Activated T-helper 1 cell treated with anti-CD3 and anti-CD28 coated beads, Interleukin-12 subunit alpha, Interleukin-12 subunit beta, Interleukin-2, Interleukin-4 antibody, amounts not matched to agents 30 ng/mL and 10 ng/mL and 1 ng/mL, durations not matched to agents 14 hours and 24 hours and 36 hours (primary cell): ENCODE results near the gene ELF1. TPM values are rescaled to one million over a fixed set of nuclear protein-coding genes. Genes with fewer than 3 reads are reported as not detected.
"Not testable (repeated sequence)": the region's sequence is repeated elsewhere in the genome, so short reads cannot be mapped to it uniquely, and the experiment has no call there.

Experiments
- DNase-seq: peaks from one replicate; pipeline ENCODE4 v3.0.0; 2021; ENCODE audit warnings: low spot score
- H3K27ac Mint-ChIP-seq: one replicate; pipeline ENCODE4 v1.8.0; 2021; ENCODE audit warnings: mild to moderate bottlenecking, mixed read lengths
- H3K27me3 Mint-ChIP-seq: one replicate; pipeline ENCODE4 v1.8.0; 2022; ENCODE audit warnings: mild to moderate bottlenecking, moderate library complexity, mixed read lengths; ENCODE audit not compliant: insufficient read depth
- H3K36me3 Mint-ChIP-seq: one replicate; pipeline ENCODE4 v1.8.0; 2021; ENCODE audit warnings: low read depth, mixed read lengths
- H3K4me1 Mint-ChIP-seq: one replicate; pipeline ENCODE4 v1.8.0; 2021; ENCODE audit warnings: low read depth, mixed read lengths
- H3K4me3 Mint-ChIP-seq: one replicate; pipeline ENCODE4 v1.8.0; 2021; ENCODE audit warnings: mild to moderate bottlenecking, moderate library complexity, mixed read lengths
- H3K9me3 Mint-ChIP-seq: one replicate; pipeline ENCODE4 v1.8.0; 2021; ENCODE audit warnings: mixed read lengths
- intact Hi-C: fragments of 100-400 bp; cut with micrococcal nuclease; formaldehyde crosslinking; loops from one replicate; pipeline ENCODE4 v1.15.1; 2024
- total RNA-seq: library from RNA; stranded (reverse); gene quantifications from 2 replicates; pipeline ENCODE4 v1.2.3, GENCODE V29; 2022

The ELF1 gene
- total RNA-seq, 1 donor from 2014 or later = 75.3 TPM

- intact Hi-C loops, H3K4me3 Mint-ChIP-seq, H3K9me3 Mint-ChIP-seq, H3K27ac Mint-ChIP-seq, DNase-seq, H3K36me3 Mint-ChIP-seq, H3K27me3 Mint-ChIP-seq: not testable (repeated sequence)
- H3K4me1 Mint-ChIP-seq = peaks cover 12% of the 10 kb centered on the region
Measured at GRCh38 chr13:40909541-40910200, 109.4 kb downstream of the ELF1 start.

GRCh38 chr13:40908546-40908945 lies 110.6 kb downstream of the ELF1 start:
- Mint-ChIP-seq H3K4me3 (no peak overlapping the region), H3K4me1 (peaks cover 12% of the 10 kb centered on the region), H3K9me3 (no peaks in the 10 kb centered on the region), H3K27me3 (no peaks in the 10 kb centered on the region), H3K36me3 (peaks cover 7% of the 10 kb centered on the region), H3K27ac (no peak overlapping the region)
- no peak for DNase-seq
- intact Hi-C loops = no loop called here

GRCh38 chr13:40901032-40901431 lies 118.1 kb downstream of the ELF1 start:
- DNase-seq, H3K4me1 Mint-ChIP-seq, H3K36me3 Mint-ChIP-seq, H3K4me3 Mint-ChIP-seq, H3K9me3 Mint-ChIP-seq, H3K27ac Mint-ChIP-seq, H3K27me3 Mint-ChIP-seq, intact Hi-C loops: not testable (repeated sequence)

- H3K4me1 Mint-ChIP-seq, H3K4me3 Mint-ChIP-seq, DNase-seq, H3K36me3 Mint-ChIP-seq, intact Hi-C loops, H3K27ac Mint-ChIP-seq, H3K9me3 Mint-ChIP-seq, H3K27me3 Mint-ChIP-seq: not testable (repeated sequence)
Measured at GRCh38 chr13:40900568-40900967, 118.5 kb downstream of the ELF1 start.

- DNase-seq = no peak
- no peak overlapping the region for H3K4me3 Mint-ChIP-seq
- no peaks in the 10 kb centered on the region for H3K36me3 Mint-ChIP-seq
- no peak overlapping the region for H3K27ac Mint-ChIP-seq
- no peaks in the 10 kb centered on the region for H3K9me3 Mint-ChIP-seq
- intact Hi-C loops = no loop called here
- no peaks in the 10 kb centered on the region for H3K27me3 Mint-ChIP-seq
- H3K4me1 Mint-ChIP-seq = no peaks in the 10 kb centered on the region
Measured at GRCh38 chr13:40897053-40897452, 122.1 kb downstream of the ELF1 start.

- H3K27ac Mint-ChIP-seq = no peak overlapping the region
- H3K9me3 Mint-ChIP-seq = peaks cover 3% of the 10 kb centered on the region
- intact Hi-C loops = no loop called here
- H3K27me3 Mint-ChIP-seq = no peaks in the 10 kb centered on the region
- no peak for DNase-seq
- H3K4me1 Mint-ChIP-seq = no peaks in the 10 kb centered on the region
- H3K36me3 Mint-ChIP-seq = peaks cover 2% of the 10 kb centered on the region
- no peak overlapping the region for H3K4me3 Mint-ChIP-seq
Measured at GRCh38 chr13:40895227-40896184, 123.6 kb downstream of the ELF1 start.

GRCh38 chr13:40893573-40893972 lies 125.5 kb downstream of the ELF1 start:
- H3K27ac Mint-ChIP-seq, H3K9me3 Mint-ChIP-seq, H3K27me3 Mint-ChIP-seq, H3K4me3 Mint-ChIP-seq, H3K36me3 Mint-ChIP-seq, intact Hi-C loops, DNase-seq, H3K4me1 Mint-ChIP-seq: not testable (repeated sequence)

GRCh38 chr13:40886017-40886416 lies 133.1 kb downstream of the ELF1 start:
- Mint-ChIP-seq H3K4me3 (no peak overlapping the region), H3K9me3 (no peaks in the 10 kb centered on the region), H3K27me3 (no peaks in the 10 kb centered on the region), H3K36me3 (peaks cover 27% of the 10 kb centered on the region), H3K4me1 (peaks cover 19% of the 10 kb centered on the region), H3K27ac (no peak overlapping the region)
- no peak for DNase-seq
- intact Hi-C loops = no loop called here

- H3K36me3 Mint-ChIP-seq = peaks cover 42% of the 10 kb centered on the region
- peaks cover 17% of the 10 kb centered on the region for H3K9me3 Mint-ChIP-seq
- H3K27ac Mint-ChIP-seq, H3K4me3 Mint-ChIP-seq, intact Hi-C loops, H3K27me3 Mint-ChIP-seq, DNase-seq: not testable (repeated sequence)
- H3K4me1 Mint-ChIP-seq = peaks cover 19% of the 10 kb centered on the region
Measured at GRCh38 chr13:40884175-40884574, 134.9 kb downstream of the ELF1 start.

Other genes starting within 250 kb of the ELF1 start
- 41.6 and 42.6 TPM in 2 replicates for gene MRPS31, start 248.1 kb downstream of the ELF1 start, total RNA-seq
- 19.0 and 20.0 TPM in 2 replicates for gene SLC25A15, start 229.7 kb downstream of the ELF1 start, total RNA-seq
- gene WBP4, start 42.2 kb upstream of the ELF1 start, total RNA-seq = 13.4 and 14.0 TPM in 2 replicates
- gene KBTBD6, start 113.5 kb upstream of the ELF1 start, total RNA-seq = 6.6 and 6.8 TPM in 2 replicates
- 6.2 and 6.3 TPM in 2 replicates for gene KBTBD7, start 175.3 kb upstream of the ELF1 start, total RNA-seq
- 17.5 and 20.2 TPM in 2 replicates for gene MTRF1, start 244.3 kb upstream of the ELF1 start, total RNA-seq